Activated CD4-positive, alpha-beta T cell treated with anti-CD3 and anti-CD28 coated beads, Interleukin-2, amount 50 U/mL, for 1 hour (primary cell): ENCODE data around the gene ACSF3.
A peak's percentile ranks its signal among the peaks of the same experiment; 100 is the strongest.
"Not testable (repeated sequence)": the region's sequence is repeated elsewhere in the genome, so short reads cannot be mapped to it uniquely, and the experiment has no call there.

ENCODE experiments used
- DNase-seq: peaks from one replicate; pipeline ENCODE4 v3.0.0-alpha.2; 2020

Gene ACSF3

GRCh38 chr16:89178453-89179147 lies 84.9 kb downstream of the ACSF3 start:
- DNase-seq = no peak

GRCh38 chr16:89179148-89179484 lies 85.5 kb downstream of the ACSF3 start:
- no peak for DNase-seq

GRCh38 chr16:89179656-89180315 lies 86.1 kb downstream of the ACSF3 start:
- no peak for DNase-seq

GRCh38 chr16:89183463-89183862 lies 89.8 kb downstream of the ACSF3 start:
- DNase-seq = no peak

- DNase-seq = no peak
Measured at GRCh38 chr16:89183975-89184676, 90.5 kb downstream of the ACSF3 start.

- DNase-seq = no peak
Measured at GRCh38 chr16:89184677-89184932, 91.0 kb downstream of the ACSF3 start.

GRCh38 chr16:89184933-89185794 lies 91.5 kb downstream of the ACSF3 start:
- DNase-seq = no peak

GRCh38 chr16:89185887-89186592 lies 92.4 kb downstream of the ACSF3 start:
- DNase-seq = not testable (repeated sequence)

GRCh38 chr16:89186593-89187031 lies 93.0 kb downstream of the ACSF3 start:
- DNase-seq = not testable (repeated sequence)

GRCh38 chr16:89187032-89187769 lies 93.5 kb downstream of the ACSF3 start:
- DNase-seq = no peak

GRCh38 chr16:89187770-89188392 lies 94.2 kb downstream of the ACSF3 start:
- DNase-seq = no peak

- not testable (repeated sequence) for DNase-seq
Measured at GRCh38 chr16:89188471-89189357, 95.1 kb downstream of the ACSF3 start.

- DNase-seq = no peak
Measured at GRCh38 chr16:89189358-89190025, 95.8 kb downstream of the ACSF3 start.

GRCh38 chr16:89190150-89190958 lies 96.7 kb downstream of the ACSF3 start:
- DNase-seq = no peak

- DNase-seq = no peak
Measured at GRCh38 chr16:89191033-89191900, 97.6 kb downstream of the ACSF3 start.

- DNase-seq = no peak
Measured at GRCh38 chr16:89191901-89192185, 98.2 kb downstream of the ACSF3 start.

- DNase-seq = peak; percentile 42
Measured at GRCh38 chr16:89192186-89192955, 98.7 kb downstream of the ACSF3 start.
